Neural cell (in vitro differentiated cells): ENCODE results near the gene SAMMSON. TPM values are rescaled to one million over a fixed set of nuclear protein-coding genes. Genes with fewer than 3 reads are reported as not detected.

Experiments used
- H2AFZ ChIP-seq: fragments of 200-600, 300-800 bp; sonication (generic), shearing (Covaris generic); 2 replicates; pipeline ENCODE4 v1.6.0; 2014; ENCODE audit warnings: low read depth, mild to moderate bottlenecking, antibody characterized with exemption, low read length, moderate library complexity
- H3F3A ChIP-seq: fragments of 200-600 bp; shearing (Covaris generic); 2 replicates; pipeline ENCODE4 v1.6.1; 2016; ENCODE audit warnings: mild to moderate bottlenecking, moderate library complexity, mixed read lengths, antibody characterized with exemption, low read length; ENCODE audit not compliant: insufficient read depth, poor library complexity, severe bottlenecking
- H3K27ac ChIP-seq: fragments of 200-600, 300-800 bp; sonication (generic), shearing (Covaris generic); 2 replicates; pipeline ENCODE4 v1.5.1; 2014; ENCODE audit warnings: mild to moderate bottlenecking, low read length, moderate library complexity
- H3K27me3 ChIP-seq: fragments of 300-800, 200-600 bp; sonication (generic), shearing (Covaris generic); 2 replicates; pipeline ENCODE4 v1.6.0; 2014; ENCODE audit warnings: mild to moderate bottlenecking, low read depth, low read length, moderate library complexity; ENCODE audit not compliant: insufficient read depth
- H3K36me3 ChIP-seq: fragments of 300-800, 200-600 bp; sonication (generic), shearing (Covaris generic); 2 replicates; pipeline ENCODE4 v1.5.1; 2014; ENCODE audit warnings: mild to moderate bottlenecking, antibody characterized with exemption, low read length, moderate library complexity; ENCODE audit not compliant: insufficient read depth
- H3K4me2 ChIP-seq: fragments of 300-800, 200-600 bp; sonication (generic), shearing (Covaris generic); 2 replicates; pipeline ENCODE4 v1.6.0; 2014; ENCODE audit warnings: mild to moderate bottlenecking, low read length
- H3K4me3 ChIP-seq: fragments of 300-800, 200-600 bp; sonication (generic), shearing (Covaris generic); 2 replicates; pipeline ENCODE4 v1.5.1; 2014; ENCODE audit warnings: mild to moderate bottlenecking, low read length, moderate library complexity
- H3K79me2 ChIP-seq: fragments of 200-600 bp; shearing (Covaris generic); replicated peaks from 2 replicates; pipeline ENCODE4 v1.6.0; 2014; ENCODE audit warnings: mild to moderate bottlenecking, low read length, moderate library complexity; ENCODE audit not compliant: insufficient read depth
- H3K9ac ChIP-seq: fragments of 300-800, 200-600 bp; sonication (generic), shearing (Covaris generic); 2 replicates; pipeline ENCODE4 v1.6.1; 2016; ENCODE audit warnings: mild to moderate bottlenecking, low read length, mixed read lengths
- H3K9me2 ChIP-seq: fragments of 200-600 bp; shearing (Covaris generic); 2 replicates; pipeline ENCODE4 v1.6.1; 2016; ENCODE audit warnings: mild to moderate bottlenecking, low read length, mixed read lengths; ENCODE audit not compliant: insufficient read depth
- H3K9me3 ChIP-seq: fragments of 200-600, 300-800 bp; sonication (generic), shearing (Covaris generic); 2 replicates; pipeline ENCODE4 v1.6.1; 2016; ENCODE audit warnings: mild to moderate bottlenecking, mixed run types, low read length, moderate library complexity, mixed read lengths
- H4K20me1 ChIP-seq: fragments of 200-600 bp; shearing (Covaris generic); 2 replicates; pipeline ENCODE4 v1.6.1; 2016; ENCODE audit warnings: mild to moderate bottlenecking, mixed run types; ENCODE audit not compliant: insufficient read depth
- CTCF ChIP-seq: fragments of 450-650 bp; IDR thresholded peaks from 2 replicates; pipeline ENCODE4 v1.5.1; 2014; ENCODE audit warnings: antibody characterized with exemption, mild to moderate bottlenecking, moderate library complexity; ENCODE audit not compliant: poor library complexity, severe bottlenecking
- EP300 ChIP-seq: fragments of 450-650 bp; conservative IDR thresholded peaks from 2 replicates; pipeline ENCODE4 v1.6.1; 2014; ENCODE audit warnings: antibody characterized with exemption, mild to moderate bottlenecking, moderate library complexity; ENCODE audit not compliant: poor library complexity, severe bottlenecking
- EZH2 ChIP-seq: fragments of 200-600, 300-800 bp; shearing (Covaris generic), sonication (generic); IDR thresholded peaks from 2 replicates; pipeline ENCODE4 v1.6.1; 2014; ENCODE audit warnings: antibody characterized with exemption, low read length, borderline replicate concordance, mild to moderate bottlenecking; ENCODE audit not compliant: insufficient read depth, poor library complexity, severe bottlenecking
- MXI1 ChIP-seq: fragments of 450-650 bp; conservative IDR thresholded peaks from 2 replicates; pipeline ENCODE4 v1.6.1; 2014; ENCODE audit warnings: antibody characterized with exemption, mild to moderate bottlenecking; ENCODE audit not compliant: poor library complexity, severe bottlenecking
- POLR2AphosphoS5 ChIP-seq: IDR thresholded peaks from 2 replicates; pipeline ENCODE4 v1.6.1; 2012
- RAD21 ChIP-seq: fragments of 450-650 bp; conservative IDR thresholded peaks from 2 replicates; pipeline ENCODE4 v1.6.1; 2014; ENCODE audit warnings: antibody characterized with exemption, mild to moderate bottlenecking, moderate library complexity
- REST ChIP-seq: IDR thresholded peaks from 2 replicates; pipeline ENCODE4 v1.6.1; 2012; ENCODE audit warnings: borderline replicate concordance
- SMC3 ChIP-seq: fragments of 450-650 bp; conservative IDR thresholded peaks from 2 replicates; pipeline ENCODE4 v1.6.1; 2014; ENCODE audit warnings: antibody characterized with exemption, mild to moderate bottlenecking, moderate library complexity; ENCODE audit not compliant: poor library complexity
- TAF1 ChIP-seq: IDR thresholded peaks from 2 replicates; pipeline ENCODE4 v1.6.1; 2012; ENCODE audit warnings: low read depth
- polyA plus RNA-seq: library from polyadenylated mRNA; depleted of rRNA; stranded (reverse); fragments of >200 nt; gene quantifications from 2 replicates; pipeline ENCODE4 v1.2.3, GENCODE V29; 2014

SAMMSON gene
- polyA plus RNA-seq, 1 donor from 2014 or later = not detected

GRCh38 chr3:70075101-70075500, 75.6 kb downstream of the SAMMSON start:
- no peaks in the 10 kb centered on the region for H3K27me3 ChIP-seq

GRCh38 chr3:70076396-70076795, 76.9 kb downstream of the SAMMSON start:
- Histone ChIP-seq H2AFZ (no peak overlapping the region), H3K4me3 (no peak overlapping the region), H3K9me2 (no peaks in the 10 kb centered on the region), H3K79me2 (no peaks in the 10 kb centered on the region), H4K20me1 (no peaks in the 10 kb centered on the region), H3K36me3 (no peaks in the 10 kb centered on the region), H3K27me3 (no peaks in the 10 kb centered on the region), H3K4me2 (no peak overlapping the region), H3F3A (no peaks in the 10 kb centered on the region), H3K9ac (no peak overlapping the region), H3K9me3 (no peaks in the 10 kb centered on the region), H3K27ac (no peak overlapping the region)
- TF ChIP-seq MXI1 = no peak
- TF ChIP-seq CTCF = no peak

More at GRCh38 chr3:70075101-70075500, 75.6 kb downstream of the SAMMSON start:
- H3K4me2 ChIP-seq = no peak overlapping the region
- H3K79me2 ChIP-seq = no peaks in the 10 kb centered on the region
- no peaks in the 10 kb centered on the region for H3K36me3 ChIP-seq
- no peak overlapping the region for H2AFZ ChIP-seq
- H3K9me2 ChIP-seq = no peaks in the 10 kb centered on the region
- H3K9ac ChIP-seq = no peak overlapping the region
- H3F3A ChIP-seq = no peaks in the 10 kb centered on the region
- no peaks in the 10 kb centered on the region for H4K20me1 ChIP-seq
- H3K9me3 ChIP-seq = no peaks in the 10 kb centered on the region
- no peak overlapping the region for H3K27ac ChIP-seq
- H3K4me3 ChIP-seq = no peak overlapping the region
- TF ChIP-seq MXI1 (no peak), POLR2AphosphoS5 (no peak), TAF1 (no peak), EP300 (no peak), RAD21 (no peak), REST (no peak), EZH2 (no peak)

- H4K20me1 ChIP-seq = no peaks in the 10 kb centered on the region
- H3K27me3 ChIP-seq = no peaks in the 10 kb centered on the region
- no peaks in the 10 kb centered on the region for H3K9me3 ChIP-seq
- no peak overlapping the region for H3K4me2 ChIP-seq
- TF ChIP-seq SMC3 (no peak), RAD21 (no peak), REST (no peak), MXI1 (no peak), CTCF (no peak), POLR2AphosphoS5 (no peak), EZH2 (no peak), TAF1 (no peak)
- no peak overlapping the region for H3K4me3 ChIP-seq
- no peaks in the 10 kb centered on the region for H3K9me2 ChIP-seq
- H3F3A ChIP-seq = no peaks in the 10 kb centered on the region
- no peak overlapping the region for H3K27ac ChIP-seq
- H3K9ac ChIP-seq = no peak overlapping the region
- no peaks in the 10 kb centered on the region for H3K36me3 ChIP-seq
- no peaks in the 10 kb centered on the region for H3K79me2 ChIP-seq
- H2AFZ ChIP-seq = no peak overlapping the region
Observed at GRCh38 chr3:70078778-70079177, 79.2 kb downstream of the SAMMSON start.
